Measurements from ENCODE around the gene TSPAN3.

The TSPAN3 gene

GRCh38 chr15:77048135-77048876 lies 22.6 kb downstream of the TSPAN3 start:
- DNase-seq: no peak

- no peak for DNase-seq
Observed at GRCh38 chr15:77046704-77047412, 24.1 kb downstream of the TSPAN3 start.

GRCh38 chr15:77045985-77046384 lies 24.9 kb downstream of the TSPAN3 start:
- no peak for DNase-seq

- DNase-seq: no peak
Observed at GRCh38 chr15:77044228-77045042, 26.5 kb downstream of the TSPAN3 start.

GRCh38 chr15:77042955-77043920 lies 27.7 kb downstream of the TSPAN3 start:
- DNase-seq: no peak

- no peak for DNase-seq
Observed at GRCh38 chr15:77042245-77042919, 28.5 kb downstream of the TSPAN3 start.

GRCh38 chr15:77040673-77041072 lies 30.2 kb downstream of the TSPAN3 start:
- no peak for DNase-seq

- no peak for DNase-seq
Observed at GRCh38 chr15:77039848-77040247, 31.1 kb downstream of the TSPAN3 start.

- DNase-seq: no peak
Observed at GRCh38 chr15:77039217-77039533, 31.7 kb downstream of the TSPAN3 start.

GRCh38 chr15:77038312-77039216 lies 32.3 kb downstream of the TSPAN3 start:
- DNase-seq: no peak

GRCh38 chr15:77037388-77038209 lies 33.3 kb downstream of the TSPAN3 start:
- DNase-seq: no peak

GRCh38 chr15:77036537-77037387 lies 34.1 kb downstream of the TSPAN3 start:
- DNase-seq: no peak

GRCh38 chr15:77035999-77036471 lies 34.9 kb downstream of the TSPAN3 start:
- DNase-seq: no peak

GRCh38 chr15:77035584-77035983 lies 35.3 kb downstream of the TSPAN3 start:
- DNase-seq: no peak

GRCh38 chr15:77034695-77035489 lies 36.0 kb downstream of the TSPAN3 start:
- DNase-seq: no peak

GRCh38 chr15:77033729-77034671 lies 36.9 kb downstream of the TSPAN3 start:
- no peak for DNase-seq

GRCh38 chr15:77033417-77033728 lies 37.5 kb downstream of the TSPAN3 start:
- DNase-seq: no peak

Data from activated CD4-positive, alpha-beta T cell treated with anti-CD3 and anti-CD28 coated beads, Interleukin-2, amount 50 U/mL, for 16 hours (primary cell).